Gastrocnemius medialis (tissue), 4 donors: ENCODE results near the gene OSTM1. TPM values are rescaled to one million over a fixed set of nuclear protein-coding genes. Genes with fewer than 3 reads are reported as not detected.

Source experiments
- ATAC-seq, 2 donors: fragments of 150-250 bp; one replicate each; pipeline ENCODE4 v1.9.1; 2016
- DNase-seq, 2 donors: peaks; one replicate each; pipeline ENCODE4 v3.0.0-alpha.2; 2019
- H3K27ac ChIP-seq, 4 donors: fragments of 200-600 bp; sonication (generic); 1 replicate in 1 of 4; 2 replicates in 3 of 4; pipeline ENCODE4 v1.5.1; 2016 to 2018; ENCODE audit warnings: mild to moderate bottlenecking in 2 of 4, moderate library complexity in 1 of 4
- H3K27me3 ChIP-seq, 3 donors: fragments of 200-600 bp; sonication (generic) in 2 of 3; 1 replicate in 1 of 3; 2 replicates in 2 of 3; pipeline versions ENCODE4 v1.5.1 to v1.6.0; 2016 to 2019; ENCODE audit warnings: mild to moderate bottlenecking in 1 of 3, moderate library complexity in 1 of 3
- H3K36me3 ChIP-seq, 2 donors: fragments of 200-600 bp; sonication (generic) in 1 of 2; one replicate each; pipeline ENCODE4 v1.5.1; 2017 to 2018
- H3K4me1 ChIP-seq, 2 donors: fragments of 200-600 bp; sonication (generic) in 1 of 2; one replicate each; pipeline ENCODE4 v1.5.1; 2016 to 2017; ENCODE audit warnings: mild to moderate bottlenecking in 2 of 2
- H3K4me3 ChIP-seq, 4 donors: fragments of 200-600 bp; sonication (generic) in 3 of 4; 1 replicate in 1 of 4; 2 replicates in 3 of 4; pipeline ENCODE4 v1.5.1; 2016 to 2019; ENCODE audit warnings: mild to moderate bottlenecking in 2 of 4
- H3K9me3 ChIP-seq, 3 donors: fragments of 200-600 bp; sonication (generic) in 2 of 3; 1 replicate in 1 of 3; 2 replicates in 2 of 3; pipeline ENCODE4 v1.5.1; 2016 to 2019
- POLR2A ChIP-seq, 2 donors: fragments of 450-650 bp; IDR thresholded peaks; one replicate each; pipeline ENCODE4 v1.6.1; 2017; ENCODE audit warnings: antibody characterized with exemption in 2 of 2, mild to moderate bottlenecking in 2 of 2, moderate library complexity in 2 of 2
- in situ Hi-C, 4 donors: fragments of 200-750 bp; cut with MboI; loops; one replicate each; pipeline versions ENCODE4 v1.15.0 to v1.8.0; 2017; ENCODE audit warnings: low sequenced_read_pairs in 4 of 4
- intact Hi-C: fragments of 100-400 bp; cut with DNase I; formaldehyde crosslinking; loops from one replicate; pipeline ENCODE4 v1.15.1; 2023; ENCODE audit warnings: low total_unique reads
- total RNA-seq, 4 donors: library from RNA; depleted of rRNA; stranded (reverse); fragments of >200 nt; gene quantifications; one replicate each; pipeline versions ENCODE4 v1.1.0 to v1.2.3, GENCODE V29; 2016
- TF ChIP-seq, protein P1 (sequence below), 5 experiments: fragments of 450-650 bp in 3 of 5; fragments of 200-600 bp in 2 of 5; sonication (generic) in 2 of 5; IDR thresholded peaks in 4 of 5; conservative IDR thresholded peaks in 1 of 5; 1 replicate in 4 of 5; 2 replicates in 1 of 5; pipeline ENCODE4 v1.5.1; 2016 to 2019; ENCODE audit warnings: antibody characterized with exemption in 5 of 5, mild to moderate bottlenecking in 3 of 5, moderate library complexity in 3 of 5

The OSTM1 gene
- total RNA-seq, 4 donors from 2014 or later: 28.3 to 64.3 (median 40.0) TPM

DNA sequence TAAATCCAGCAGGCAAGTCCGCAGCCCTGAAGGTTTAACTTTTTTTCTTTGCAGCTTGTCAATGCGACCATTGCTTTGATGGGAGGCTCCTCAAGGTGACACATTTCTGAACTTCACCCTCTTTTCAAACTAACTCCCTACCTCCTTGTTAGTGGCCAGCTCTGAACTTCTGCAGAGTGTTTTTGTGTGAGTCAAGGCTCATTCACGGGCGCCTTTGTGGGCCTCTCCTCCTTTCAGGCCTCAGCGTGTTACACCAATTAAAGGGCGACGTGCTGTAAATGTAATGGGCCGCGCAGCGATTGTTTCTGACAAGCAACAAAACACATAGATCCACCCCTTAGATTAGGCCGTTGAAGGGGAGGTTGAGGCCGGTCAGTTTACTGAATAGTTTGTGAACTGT lies 45.8 kb upstream of the OSTM1 start:
- TF ChIP-seq, protein P1, sequence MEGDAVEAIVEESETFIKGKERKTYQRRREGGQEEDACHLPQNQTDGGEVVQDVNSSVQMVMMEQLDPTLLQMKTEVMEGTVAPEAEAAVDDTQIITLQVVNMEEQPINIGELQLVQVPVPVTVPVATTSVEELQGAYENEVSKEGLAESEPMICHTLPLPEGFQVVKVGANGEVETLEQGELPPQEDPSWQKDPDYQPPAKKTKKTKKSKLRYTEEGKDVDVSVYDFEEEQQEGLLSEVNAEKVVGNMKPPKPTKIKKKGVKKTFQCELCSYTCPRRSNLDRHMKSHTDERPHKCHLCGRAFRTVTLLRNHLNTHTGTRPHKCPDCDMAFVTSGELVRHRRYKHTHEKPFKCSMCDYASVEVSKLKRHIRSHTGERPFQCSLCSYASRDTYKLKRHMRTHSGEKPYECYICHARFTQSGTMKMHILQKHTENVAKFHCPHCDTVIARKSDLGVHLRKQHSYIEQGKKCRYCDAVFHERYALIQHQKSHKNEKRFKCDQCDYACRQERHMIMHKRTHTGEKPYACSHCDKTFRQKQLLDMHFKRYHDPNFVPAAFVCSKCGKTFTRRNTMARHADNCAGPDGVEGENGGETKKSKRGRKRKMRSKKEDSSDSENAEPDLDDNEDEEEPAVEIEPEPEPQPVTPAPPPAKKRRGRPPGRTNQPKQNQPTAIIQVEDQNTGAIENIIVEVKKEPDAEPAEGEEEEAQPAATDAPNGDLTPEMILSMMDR (IDR thresholded peaks at IDR 0.05 in 4 of 5, conservative IDR thresholded peaks at IDR 0.05 in 1 of 5): no peak
- TF ChIP-seq POLR2A (IDR thresholded peaks at IDR 0.05): no peak
- H3K4me3 ChIP-seq: no peak overlapping the region
- no peak overlapping the region for H3K27ac ChIP-seq
- peaks cover 22 to 27% of the 10 kb centered on the region in 2 donors for H3K4me1 ChIP-seq
- H3K9me3 ChIP-seq: no peaks in the 10 kb centered on the region
- no peak for ATAC-seq
- no peaks in the 10 kb centered on the region for H3K36me3 ChIP-seq
- intact Hi-C loops (no loop called here), in situ Hi-C loops (loop anchor here in 2 of 4 donors (25.0 kb wide), 1 partner anchor 367 kb away; no protein-coding TSS in a partner anchor)
- H3K27me3 ChIP-seq: peaks cover 73 to 93% (median 93%) of the 10 kb centered on the region in 3 donors
- DNase-seq: no peak

DNA sequence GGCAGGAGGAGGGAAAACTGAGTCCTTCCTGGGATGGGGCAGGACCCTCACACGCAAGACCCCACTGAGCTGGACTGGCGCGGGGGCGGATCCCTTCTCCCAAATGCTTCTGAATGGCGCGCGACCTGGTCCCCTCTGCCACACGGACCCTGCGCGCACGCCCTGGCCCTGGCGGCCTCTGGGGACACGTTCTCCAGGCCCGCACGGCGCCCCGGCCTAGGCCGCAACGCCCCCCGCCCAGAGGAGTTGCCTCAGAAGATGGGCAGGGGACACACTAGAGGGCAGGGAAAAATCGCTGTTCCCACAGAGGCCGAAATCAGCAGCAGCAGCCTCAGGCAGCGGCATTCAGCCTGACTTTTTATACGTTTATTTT lies 45.2 kb upstream of the OSTM1 start:
- intact Hi-C loops (loop anchor here (10.0 kb wide), 1 partner anchor 405 kb away; no protein-coding TSS in a partner anchor), in situ Hi-C loops (loop anchor here (10.0 to 25.0 kb wide), 3 partner anchors 368 to 405 kb away; no protein-coding TSS in a partner anchor)
- Histone ChIP-seq H3K9me3 (no peaks in the 10 kb centered on the region), H3K36me3 (no peaks in the 10 kb centered on the region), H3K4me3 (no peak overlapping the region), H3K27ac (no peak overlapping the region), H3K4me1 (peaks cover 26 to 32% of the 10 kb centered on the region in 2 donors), H3K27me3 (peaks cover 77 to 93% (median 93%) of the 10 kb centered on the region in 3 donors)
- DNase-seq: no peak
- ATAC-seq: no peak
- TF ChIP-seq, protein P1 (IDR thresholded peaks at IDR 0.05 in 4 of 5, conservative IDR thresholded peaks at IDR 0.05 in 1 of 5): no peak
- no peak for TF ChIP-seq POLR2A (IDR thresholded peaks at IDR 0.05)

DNA sequence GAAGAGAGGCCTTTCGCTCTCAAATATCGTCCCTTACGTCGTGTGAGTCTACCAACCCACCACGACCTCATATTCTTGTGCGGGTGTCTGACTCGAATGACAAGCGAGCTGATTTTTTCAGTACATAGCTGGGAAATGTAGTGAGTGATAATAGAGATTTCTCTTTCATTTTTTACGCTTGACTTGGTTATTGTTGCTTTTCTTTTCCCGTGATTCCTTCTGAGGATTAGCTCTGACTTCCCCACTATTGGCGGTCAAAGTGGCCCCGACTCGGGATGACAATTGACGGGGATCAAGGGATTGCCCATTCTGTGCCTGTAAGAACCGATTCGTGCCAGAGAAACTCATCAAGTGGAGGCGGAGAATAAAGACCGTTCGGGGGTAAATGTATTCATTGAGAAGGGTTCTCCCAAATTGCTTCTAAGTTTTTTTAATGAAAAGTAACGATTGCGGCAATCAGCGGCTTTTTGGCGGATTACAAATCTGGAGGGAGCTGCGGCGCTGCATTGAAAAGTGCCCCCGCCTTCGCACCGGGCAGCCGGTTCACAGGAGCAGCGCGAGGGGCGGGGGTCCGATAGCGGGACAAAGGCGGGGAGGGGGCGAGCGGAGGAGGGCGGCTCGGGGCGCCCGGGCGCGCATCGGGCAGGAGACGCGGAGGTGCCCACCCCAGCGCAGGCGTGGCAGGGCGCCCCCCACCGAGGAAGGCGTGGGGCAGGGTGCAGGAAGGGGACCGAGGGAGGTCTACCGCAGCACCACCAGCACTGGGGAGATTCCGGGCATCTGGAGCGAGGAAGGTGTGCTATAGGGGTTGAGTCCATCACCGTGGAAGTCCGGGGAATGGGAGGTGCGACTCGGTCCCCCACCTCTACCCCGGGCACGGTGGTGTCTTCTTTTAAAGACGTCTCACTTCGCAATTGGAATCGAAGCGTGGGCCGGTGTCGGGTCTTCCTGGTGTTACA lies 44.5 kb upstream of the OSTM1 start:
- intact Hi-C loops: loop anchor here (10.0 kb wide), 1 partner anchor 406 kb away; no protein-coding TSS in a partner anchor
- H3K36me3 ChIP-seq: no peaks in the 10 kb centered on the region
- H3K27ac ChIP-seq: no peak overlapping the region
- TF ChIP-seq, protein P1 (IDR thresholded peaks at IDR 0.05 in 4 of 5, conservative IDR thresholded peaks at IDR 0.05 in 1 of 5): no peak
- TF ChIP-seq POLR2A (IDR thresholded peaks at IDR 0.05): no peak
- in situ Hi-C loops: loop anchor here (10.0 to 25.0 kb wide), 3 partner anchors 368 to 406 kb away; no protein-coding TSS in a partner anchor
- H3K4me1 ChIP-seq: peaks cover 26 to 33% of the 10 kb centered on the region in 2 donors
- H3K4me3 ChIP-seq: peak overlapping the region; percentile 38 to 64 (median 46)
- no peak for DNase-seq
- H3K27me3 ChIP-seq: peaks cover 77 to 93% (median 93%) of the 10 kb centered on the region in 3 donors
- H3K9me3 ChIP-seq: no peaks in the 10 kb centered on the region
- no peak for ATAC-seq

DNA sequence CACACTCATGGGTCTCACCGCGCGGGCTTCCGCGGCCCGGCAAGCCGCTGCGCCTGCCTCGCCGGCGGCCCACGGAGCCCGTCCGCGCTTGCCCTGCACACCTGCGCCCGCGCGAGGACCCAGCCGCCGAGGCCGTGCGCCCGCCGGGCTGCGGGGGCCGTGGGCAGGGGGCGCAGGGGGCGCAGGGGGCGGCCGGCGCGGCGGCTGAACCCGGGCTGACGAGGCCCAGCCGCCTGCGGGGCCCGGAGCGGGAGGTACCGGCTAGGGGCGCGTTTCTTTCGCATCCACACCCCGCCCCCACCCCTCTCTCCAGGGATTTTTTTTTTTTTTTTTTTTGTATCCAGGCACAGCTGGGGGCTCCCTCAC lies 43.8 kb upstream of the OSTM1 start:
- Histone ChIP-seq H3K27ac (no peak overlapping the region), H3K36me3 (no peaks in the 10 kb centered on the region), H3K9me3 (no peaks in the 10 kb centered on the region), H3K27me3 (peaks cover 77 to 92% (median 92%) of the 10 kb centered on the region in 3 donors), H3K4me3 (peak overlapping the region; percentile 64 to 90 (median 66)), H3K4me1 (peaks cover 31 to 33% of the 10 kb centered on the region in 2 donors)
- no peak for TF ChIP-seq POLR2A (IDR thresholded peaks at IDR 0.05)
- in situ Hi-C loops: loop anchor here (10.0 to 25.0 kb wide), 3 partner anchors 369 to 406 kb away; no protein-coding TSS in a partner anchor
- DNase-seq: no peak
- intact Hi-C loops: loop anchor here (10.0 kb wide), 1 partner anchor 406 kb away; no protein-coding TSS in a partner anchor
- no peak for ATAC-seq
